HepG2 (cell line): ENCODE results near the gene CYP27A1. TPM values are rescaled to one million over a fixed set of nuclear protein-coding genes. Genes with fewer than 3 reads are reported as not detected.

Source experiments
- ATF4 ChIP-seq, 2 experiments: fragments of 450-650 bp in 1 of 2; sonication (generic) in 1 of 2; formaldehyde crosslinking; IDR thresholded peaks; 2 replicates each; pipeline versions ENCODE4 v1.5.0 to v1.8.0; 2020 to 2022; ENCODE audit warnings: mild to moderate bottlenecking in 1 of 2, missing genetic modification reagents in 1 of 2
- BCL3 ChIP-seq: sonication (generic); formaldehyde crosslinking; IDR thresholded peaks from 2 replicates; pipeline ENCODE4 v1.5.1; 2020; ENCODE audit warnings: mild to moderate bottlenecking, missing genetic modification reagents, moderate library complexity
- CCAR2 ChIP-seq: fragments of 200-400 bp; formaldehyde crosslinking; optimal IDR thresholded peaks from 2 replicates; pipeline ENCODE3; 2018; ENCODE audit warnings: low read depth, mild to moderate bottlenecking, low read length, moderate library complexity
- ELK4 ChIP-seq: sonication (generic); formaldehyde crosslinking; IDR thresholded peaks from 2 replicates; pipeline ENCODE4 v1.9.0; 2021; ENCODE audit warnings: missing genetic modification reagents, borderline replicate concordance
- HNF1B ChIP-seq: sonication (generic); formaldehyde crosslinking; IDR thresholded peaks from 2 replicates; pipeline ENCODE4 v1.5.1; 2020; ENCODE audit warnings: mild to moderate bottlenecking, moderate library complexity, missing genetic modification reagents
- ISL2 ChIP-seq: sonication (generic); formaldehyde crosslinking; IDR thresholded peaks from 2 replicates; pipeline ENCODE4 v1.5.0; 2020; ENCODE audit warnings: missing genetic modification reagents
- NPAS2 ChIP-seq: sonication (generic); formaldehyde crosslinking; IDR thresholded peaks from 2 replicates; pipeline ENCODE4 v1.8.0; 2022; ENCODE audit warnings: mild to moderate bottlenecking, missing genetic modification reagents, borderline replicate concordance
- PRDM4 ChIP-seq: sonication (generic); formaldehyde crosslinking; IDR thresholded peaks from 2 replicates; pipeline ENCODE4 v1.9.0; 2021; ENCODE audit warnings: missing genetic modification reagents, borderline replicate concordance
- SSRP1 ChIP-seq: IDR thresholded peaks from 2 replicates; pipeline ENCODE4 v1.6.1; 2016; ENCODE audit warnings: control low read depth
- TEAD3 ChIP-seq: optimal IDR thresholded peaks from 2 replicates; pipeline ENCODE3; 2016; ENCODE audit warnings: borderline replicate concordance
- TOE1 ChIP-seq: sonication (generic); formaldehyde crosslinking; IDR thresholded peaks from 2 replicates; pipeline ENCODE4 v1.4.0; 2020; ENCODE audit warnings: mild to moderate bottlenecking, missing genetic modification reagents
- YEATS2 ChIP-seq: sonication (generic); formaldehyde crosslinking; IDR thresholded peaks from 2 replicates; pipeline ENCODE4 v1.4.0; 2020; ENCODE audit warnings: missing genetic modification reagents, borderline replicate concordance
- ZBTB2 ChIP-seq: sonication (generic); formaldehyde crosslinking; IDR thresholded peaks from 2 replicates; pipeline ENCODE4 v1.8.0; 2022; ENCODE audit warnings: low read depth, missing genetic modification reagents
- ZFY ChIP-seq: sonication (generic); formaldehyde crosslinking; IDR thresholded peaks from 2 replicates; pipeline ENCODE4 v1.4.0; 2020; ENCODE audit warnings: missing genetic modification reagents
- ZNF232 ChIP-seq: sonication (generic); formaldehyde crosslinking; IDR thresholded peaks from 2 replicates; pipeline ENCODE4 v1.4.0; 2020; ENCODE audit warnings: missing genetic modification reagents, borderline replicate concordance
- ZNF331 ChIP-seq: sonication (generic); formaldehyde crosslinking; IDR thresholded peaks from 2 replicates; pipeline ENCODE4 v1.4.0; 2020; ENCODE audit warnings: missing genetic modification reagents
- ZNF460 ChIP-seq: sonication (generic); formaldehyde crosslinking; IDR thresholded peaks from 2 replicates; pipeline ENCODE4 v1.5.1; 2020; ENCODE audit warnings: missing genetic modification reagents, mild to moderate bottlenecking, borderline replicate concordance
- ZNF598 ChIP-seq: sonication (generic); formaldehyde crosslinking; IDR thresholded peaks from 2 replicates; pipeline ENCODE4 v1.5.1; 2020; ENCODE audit warnings: mild to moderate bottlenecking, missing genetic modification reagents, borderline replicate concordance
- ZUFSP ChIP-seq: sonication (generic); formaldehyde crosslinking; IDR thresholded peaks from 2 replicates; pipeline ENCODE4 v1.9.0; 2021; ENCODE audit warnings: missing genetic modification reagents, mild to moderate bottlenecking, borderline replicate concordance
- polyA plus RNA-seq, 8 experiments: library from polyadenylated mRNA; depleted of rRNA in 3 of 8; stranded (reverse) in 7 of 8; unstranded in 1 of 8; fragments of >200 nt; fragmentation: Illumina TruSeq in 4 of 8; extraction: Trizol in 4 of 8; gene quantifications; 2 replicates each; pipeline versions ENCODE4 v1.2.1 to v1.2.3, GENCODE V29; 2011 to 2016; ENCODE audit warnings: low read depth in 4 of 8, missing spikeins in 1 of 8, mixed read lengths in 1 of 8; ENCODE audit not compliant: insufficient read depth in 1 of 8
- total RNA-seq, 5 experiments: library from RNA; depleted of rRNA; stranded (reverse); fragments of >200 nt; fragmentation: Illumina TruSeq; extraction: Trizol; gene quantifications; 2 replicates each; pipeline ENCODE4 v1.2.3, GENCODE V29; 2016; ENCODE audit warnings: low read depth in 1 of 5

Gene CYP27A1
- total and polyA plus RNA-seq, 2 of the 13 experiments (the other 11 are each of a cell fraction or from before 2014, with no cell fraction given): 157 to 266 TPM

- TF ChIP-seq ELK4 (CRISPR knock-in tag): no peak
- TF ChIP-seq TOE1: no peak
- TF ChIP-seq HNF1B (CRISPR knock-in tag): 0 out of 2 replicates have a peak, but pooled peaks have one; percentile 36
- 0 out of 2 replicates have a peak, but pooled peaks have one; percentile 13 for TF ChIP-seq BCL3
- TF ChIP-seq ZBTB2 (CRISPR knock-in tag): no peak
- TF ChIP-seq CCAR2: no peak
- no peak for TF ChIP-seq PRDM4 (CRISPR knock-in tag)
- TF ChIP-seq SSRP1 (CRISPR knock-in tag): no peak
- no peak for TF ChIP-seq ZUFSP
- TF ChIP-seq TEAD3 (CRISPR knock-in tag): peak; percentile 28
- TF ChIP-seq YEATS2 (CRISPR knock-in tag): no peak
- TF ChIP-seq ZNF460: no peak
- 0 out of 2 replicates have a peak, but pooled peaks have one; percentile 26 for TF ChIP-seq ZFY (CRISPR knock-in tag)
- TF ChIP-seq ATF4 (CRISPR knock-in tag; IDR thresholded peaks at IDR 0.05): no peak
- no peak for TF ChIP-seq ZNF331 (CRISPR knock-in tag)
- TF ChIP-seq ISL2 (CRISPR knock-in tag): no peak
- peak; percentile 54; the same call in 1 of the 2 replicates for TF ChIP-seq ZNF598 (CRISPR knock-in tag)
- TF ChIP-seq NPAS2: no peak
- TF ChIP-seq ZNF232 (CRISPR knock-in tag): no peak
Measured at GRCh38 chr2:218783688-218784087, 1.7 kb downstream of the CYP27A1 start (continued).
